B cell (primary cell): Measurements from ENCODE around the gene DLL1.

Experiments used
- CTCF ChIP-seq: fragments of 200-600 bp; IDR thresholded peaks from one replicate; pipeline ENCODE4 v1.8.0; 2022; ENCODE audit warnings: antibody characterized with exemption, mild to moderate bottlenecking
- EZH2 ChIP-seq: IDR thresholded peaks from 2 replicates; pipeline ENCODE4 v1.6.1; 2012; ENCODE audit warnings: borderline replicate concordance, low read depth, mild to moderate bottlenecking, moderate library complexity, low read length; ENCODE audit not compliant: insufficient read depth, poor library complexity, severe bottlenecking

- TF ChIP-seq CTCF (no peak), EZH2 (peak; percentile 82)
Observed at GRCh38 chr6:170295510-170296422, 4.9 kb upstream of the DLL1 start.
